NCI-H187 treated with DMSO at 0.1 percent for 48 hours (cell line): ENCODE results near the gene SNAP29.
"Not testable (repeated sequence)": the region's sequence is repeated elsewhere in the genome, so short reads cannot be mapped to it uniquely, and the experiment has no call there.

ENCODE experiments used
- DNase-seq: peaks from one replicate; lab custom pipeline; 2025; lab: John Stamatoyannopoulos, UW

SNAP29 gene

GRCh38 chr22:20930435-20930834 lies 71.6 kb downstream of the SNAP29 start:
- DNase-seq, result not testable (repeated sequence)

GRCh38 chr22:20931126-20931654 lies 72.4 kb downstream of the SNAP29 start:
- DNase-seq, result no peak

GRCh38 chr22:20933910-20934309 lies 75.1 kb downstream of the SNAP29 start:
- DNase-seq, result no peak

- not testable (repeated sequence) for DNase-seq
These were observed 76.2 kb downstream of the SNAP29 start for GRCh38 chr22:20935049-20935448.

- not testable (repeated sequence) for DNase-seq
These were observed 77.2 kb downstream of the SNAP29 start for GRCh38 chr22:20935780-20936539.

GRCh38 chr22:20937031-20937793 lies 78.4 kb downstream of the SNAP29 start:
- DNase-seq, result no peak

GRCh38 chr22:20937794-20938671 lies 79.2 kb downstream of the SNAP29 start:
- DNase-seq, result no peak

- DNase-seq, result not testable (repeated sequence)
These were observed 80.8 kb downstream of the SNAP29 start for GRCh38 chr22:20939457-20940185.

- no peak for DNase-seq
These were observed 81.4 kb downstream of the SNAP29 start for GRCh38 chr22:20940186-20940651.
